Endothelial cell of umbilical vein (primary cell): ENCODE results near the gene CARHSP1.

ENCODE experiments used
- CTCF ChIP-seq, 2 donors: IDR thresholded peaks; 1 replicate in 1 of 2; 2 replicates in 1 of 2; pipeline ENCODE4 v1.5.1; 2011; ENCODE audit warnings: low read length in 2 of 2, mild to moderate bottlenecking in 2 of 2, moderate library complexity in 2 of 2, control low read depth in 1 of 2, inconsistent platforms in 1 of 2, low read depth in 1 of 2; ENCODE audit not compliant: insufficient read depth in 1 of 2; ENCODE audit errors: extremely low read depth in 1 of 2
- EZH2 ChIP-seq: IDR thresholded peaks from 2 replicates; pipeline ENCODE4 v1.6.1; 2012; ENCODE audit warnings: borderline replicate concordance, low read depth, mild to moderate bottlenecking, moderate library complexity, low read length, inconsistent platforms; ENCODE audit not compliant: severe bottlenecking
- JUN ChIP-seq: IDR thresholded peaks from 2 replicates; pipeline ENCODE4 v1.6.1; 2011; ENCODE audit warnings: borderline replicate concordance, low read depth; ENCODE audit not compliant: insufficient read length, insufficient read depth
- MYC ChIP-seq: IDR thresholded peaks from one replicate; pipeline ENCODE4 v1.6.1; 2011; ENCODE audit warnings: mild to moderate bottlenecking, low read depth, low read length
- POLR2A ChIP-seq: IDR thresholded peaks from 2 replicates; pipeline ENCODE4 v1.6.1; 2012; ENCODE audit warnings: low read depth, mild to moderate bottlenecking, control low read depth, low read length
- POLR2AphosphoS5 ChIP-seq: IDR thresholded peaks from 2 replicates; pipeline ENCODE4 v1.6.1; 2012; ENCODE audit warnings: low read depth, mild to moderate bottlenecking, control low read depth, low read length, moderate library complexity; ENCODE audit not compliant: insufficient read depth
- TF ChIP-seq, protein P1 (sequence below): IDR thresholded peaks from 2 replicates; pipeline ENCODE4 v1.6.1; 2011; ENCODE audit not compliant: insufficient read depth, insufficient read length

DNA sequence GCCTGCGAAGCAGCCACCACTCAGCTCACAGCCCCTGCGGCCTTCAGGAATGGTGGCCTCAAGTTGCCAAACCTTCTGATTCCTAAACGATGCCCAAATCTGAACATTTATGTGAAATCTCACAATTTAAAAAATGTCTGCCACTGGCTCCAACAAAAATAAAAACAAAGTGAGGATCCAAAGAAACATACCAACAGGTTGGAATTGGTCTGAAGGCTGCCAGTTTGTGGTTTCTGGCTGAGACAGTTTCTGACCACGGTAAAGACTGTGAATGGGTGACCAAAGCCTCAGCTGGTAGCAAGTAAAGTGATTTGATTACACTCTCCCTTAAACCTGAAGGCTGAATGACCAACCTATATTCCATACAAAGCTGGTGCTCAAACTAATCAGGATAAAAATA, 38.3 kb upstream of the CARHSP1 start:
- no peak for TF ChIP-seq EZH2
- no peak for TF ChIP-seq CTCF (IDR thresholded peaks at IDR 0.05; ENCODE audit: extremely low read depth in 1 of 2, insufficient read depth in 1 of 2, low read depth in 1 of 2, low read length in 2 of 2)
- no peak for TF ChIP-seq MYC
- no peak for TF ChIP-seq POLR2AphosphoS5
- no peak for TF ChIP-seq JUN
- TF ChIP-seq POLR2A = no peak
- TF ChIP-seq, protein P1, sequence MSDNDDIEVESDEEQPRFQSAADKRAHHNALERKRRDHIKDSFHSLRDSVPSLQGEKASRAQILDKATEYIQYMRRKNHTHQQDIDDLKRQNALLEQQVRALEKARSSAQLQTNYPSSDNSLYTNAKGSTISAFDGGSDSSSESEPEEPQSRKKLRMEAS = no peak
